HG03520 (cell line): Measurements from ENCODE around the gene PWWP2B.

Source experiments
- ATAC-seq: cut with Tn5 transposase; IDR thresholded peaks from one replicate; pipeline ENCODE4 v1.9.1; 2021; ENCODE audit warnings: mild to moderate bottlenecking, moderate library complexity; ENCODE audit not compliant: unreplicated experiment

Gene PWWP2B

DNA sequence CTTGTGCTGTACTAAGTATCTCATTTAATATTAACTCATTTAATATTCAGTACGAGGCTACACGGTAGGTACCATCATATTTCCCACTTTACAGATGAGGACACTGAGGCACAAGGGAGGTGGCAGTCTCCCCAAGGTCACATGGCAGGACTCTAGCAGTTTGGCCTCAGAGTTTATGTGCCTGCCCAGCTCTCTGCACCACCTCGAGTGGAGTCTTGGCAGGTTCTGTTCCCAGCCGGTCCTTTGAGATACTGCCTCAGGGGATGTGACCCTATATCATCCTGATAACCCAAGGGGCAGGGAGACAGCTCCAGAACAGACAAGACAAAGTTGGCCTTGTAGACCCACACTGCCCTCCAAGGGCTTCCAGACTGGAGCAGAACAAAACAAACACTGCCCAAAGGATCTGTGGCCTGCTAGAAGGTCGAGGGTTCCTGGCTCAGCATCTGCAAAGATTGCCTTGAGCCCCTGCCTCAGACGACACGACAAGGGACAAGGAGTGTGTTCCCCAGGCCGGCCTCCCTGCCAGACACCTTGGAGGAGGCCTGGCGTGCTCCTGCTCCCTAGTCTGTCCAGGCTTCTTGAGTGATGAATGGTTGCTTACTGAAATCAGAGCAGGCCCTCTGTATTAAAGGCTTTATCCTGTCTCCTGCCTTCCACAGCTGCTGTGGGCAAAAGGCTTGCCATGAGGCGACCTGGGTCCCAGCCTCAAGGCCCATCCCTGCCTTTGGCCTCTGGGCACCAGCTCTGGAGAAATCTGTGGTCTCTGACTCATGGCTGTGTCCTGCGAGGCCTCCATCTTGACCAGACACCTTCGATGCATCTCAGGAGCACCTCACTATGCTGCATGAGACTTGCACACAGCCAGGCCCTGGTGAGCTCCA lies 3.9 kb upstream of the PWWP2B start:
- no peak for ATAC-seq

DNA sequence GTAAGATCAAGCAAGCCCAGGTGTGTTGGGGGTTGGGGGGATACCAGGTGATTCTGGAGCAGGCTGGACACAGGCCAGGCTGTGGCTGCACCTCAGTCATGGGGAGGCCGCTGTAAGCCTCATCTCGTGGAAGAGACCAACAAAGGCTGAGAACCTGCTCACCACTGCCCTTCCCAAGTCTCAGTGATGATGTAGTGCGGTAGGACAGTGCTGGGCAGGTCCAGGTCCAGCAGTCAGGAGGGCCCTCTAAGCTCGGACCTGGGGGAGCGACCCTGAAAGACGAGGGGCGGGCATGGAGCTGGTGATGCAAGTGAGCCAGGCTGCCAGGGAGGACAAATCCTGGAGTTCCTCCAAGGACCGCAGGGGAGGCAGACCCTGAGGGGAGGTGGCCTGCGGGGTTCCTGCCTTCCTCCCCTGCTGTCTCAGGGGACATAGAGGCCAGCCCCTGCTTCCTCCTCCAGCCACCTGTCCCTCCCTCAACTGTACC lies 3.3 kb upstream of the PWWP2B start:
- no peak for ATAC-seq

DNA sequence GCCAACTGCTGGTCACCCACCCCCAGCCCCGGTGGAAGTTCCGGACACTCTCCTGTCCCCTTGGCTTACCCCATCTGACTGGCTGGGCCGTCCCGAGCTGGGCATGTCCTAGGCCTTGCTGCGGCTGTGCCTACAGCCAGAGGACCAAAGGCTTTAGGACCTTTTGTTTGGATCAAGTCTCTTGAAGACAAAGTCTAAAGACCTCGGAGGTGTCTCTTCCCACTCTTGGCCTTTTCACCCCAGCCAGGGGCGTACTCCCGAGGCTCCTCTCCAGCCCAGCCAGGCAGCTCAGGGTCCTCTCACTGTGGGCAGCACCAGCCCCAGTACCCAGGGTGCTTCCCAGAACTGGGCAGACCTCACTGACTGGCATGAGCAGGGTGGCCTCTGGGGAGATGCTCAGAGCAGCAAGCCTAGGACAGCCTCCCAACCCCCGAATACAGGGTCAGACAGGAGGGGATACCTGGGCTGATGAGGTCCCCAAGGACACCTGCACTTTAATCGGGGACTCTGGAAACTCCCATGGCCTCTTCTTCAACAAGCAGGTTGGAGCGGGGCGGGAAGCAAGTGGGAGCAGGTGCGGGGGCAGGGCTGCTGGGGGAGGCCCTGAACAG lies 2.7 kb upstream of the PWWP2B start:
- ATAC-seq = no peak

DNA sequence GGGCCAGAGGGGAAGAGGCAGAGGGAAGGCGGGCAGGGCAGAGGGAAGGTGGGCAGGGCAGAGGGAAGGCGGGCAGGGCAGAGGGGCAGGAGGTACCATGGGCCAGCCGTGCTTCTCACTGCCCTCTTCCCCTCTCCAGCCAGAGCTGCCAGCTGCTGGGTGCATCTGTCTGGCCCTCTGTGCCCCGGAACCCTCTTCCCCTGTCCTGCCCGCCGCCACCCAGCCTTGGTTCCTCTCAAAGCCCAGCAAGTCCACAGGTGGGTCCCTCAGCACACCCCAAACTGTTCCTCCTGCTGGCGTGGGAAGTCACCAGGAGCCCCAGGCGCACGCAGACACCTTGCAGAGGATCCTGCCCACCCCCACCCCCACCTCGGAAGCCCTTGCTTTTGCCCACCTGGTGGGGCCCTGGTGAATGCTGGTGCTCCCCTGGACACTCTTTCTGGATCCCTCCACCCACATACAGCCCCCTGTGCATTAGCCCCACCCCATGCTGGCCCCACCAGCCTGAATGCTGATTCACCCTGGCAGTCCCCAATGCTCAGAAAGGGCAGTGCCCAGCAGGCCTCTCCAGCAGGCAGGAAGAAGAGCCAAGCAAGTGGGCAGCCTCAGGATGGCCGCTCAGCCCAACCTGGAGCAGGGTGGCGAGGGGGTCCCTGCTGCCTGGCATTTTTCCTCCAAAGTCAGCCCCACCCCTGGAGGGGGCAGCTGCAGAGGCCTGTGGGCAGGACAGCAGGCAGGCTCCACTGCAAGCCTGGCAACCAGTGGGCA lies 1.9 kb upstream of the PWWP2B start:
- ATAC-seq = no peak

DNA sequence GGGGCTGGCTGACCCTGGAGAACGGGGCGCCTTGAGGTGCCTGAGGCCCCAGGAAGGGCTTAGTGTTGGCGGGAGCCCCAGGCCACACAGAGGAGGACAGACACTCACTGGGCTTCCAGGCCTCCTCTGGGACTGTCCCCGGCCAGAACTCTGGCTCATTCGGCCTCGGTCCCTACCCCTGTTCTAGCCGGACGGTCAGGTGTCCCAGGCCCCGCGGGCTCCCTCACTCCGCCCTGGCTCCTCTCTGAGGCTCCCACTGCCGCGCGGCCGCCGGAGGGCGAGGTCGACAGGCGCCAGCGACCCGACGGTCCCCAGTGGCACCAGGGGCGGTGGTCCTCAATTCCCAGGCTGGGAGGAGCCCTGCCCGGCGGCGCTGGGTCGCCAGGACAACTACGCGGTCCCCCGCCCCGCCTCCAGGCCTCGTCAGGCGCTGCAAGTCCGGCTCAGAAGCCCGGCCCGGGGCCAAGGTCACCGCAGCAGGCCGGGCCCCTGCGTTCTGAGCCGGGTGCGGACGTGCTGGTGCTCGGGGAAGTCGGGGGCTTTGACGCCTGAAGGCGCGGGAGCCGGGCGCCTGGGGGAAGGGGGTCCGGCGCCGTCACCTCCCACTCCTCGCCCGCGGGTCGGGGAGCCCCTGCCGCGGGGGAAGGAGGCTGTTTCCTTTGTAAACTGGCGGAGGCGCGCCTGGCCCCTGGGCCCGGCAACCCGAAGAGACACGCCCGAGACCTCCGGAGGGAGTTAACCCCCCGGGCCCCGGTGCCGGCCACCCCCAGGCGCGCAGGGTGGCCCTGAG lies 1.1 kb upstream of the PWWP2B start:
- ATAC-seq = peak; percentile 8

DNA sequence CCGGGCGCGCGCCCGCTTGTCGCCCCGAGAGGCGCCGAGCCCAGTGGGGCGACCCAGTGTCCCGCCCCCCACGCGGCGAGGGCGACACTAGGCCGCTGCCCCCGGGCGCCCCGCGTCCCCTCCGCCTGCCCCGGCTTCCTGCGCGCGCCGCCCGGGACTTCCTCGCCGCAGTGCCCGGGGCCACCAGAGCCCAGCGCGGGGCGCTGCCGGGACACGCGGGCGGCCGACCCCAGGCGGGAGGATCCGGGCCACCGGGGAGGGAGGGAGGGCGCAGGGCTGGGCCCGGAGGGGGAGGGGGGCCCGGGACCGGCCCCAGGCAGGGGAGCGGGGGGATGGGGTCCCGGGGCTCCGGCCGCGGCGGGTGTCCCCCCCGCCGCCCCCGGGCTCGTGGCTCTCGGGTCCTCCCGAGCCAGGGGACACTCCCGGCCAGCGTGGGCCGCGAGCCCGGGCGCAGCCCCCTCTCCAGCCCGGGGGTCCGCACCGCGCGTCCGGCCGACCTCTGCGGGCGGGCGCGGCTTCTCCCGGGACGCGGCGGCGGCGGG lies 435 bp upstream of the PWWP2B start:
- peak; percentile 32 for ATAC-seq

DNA sequence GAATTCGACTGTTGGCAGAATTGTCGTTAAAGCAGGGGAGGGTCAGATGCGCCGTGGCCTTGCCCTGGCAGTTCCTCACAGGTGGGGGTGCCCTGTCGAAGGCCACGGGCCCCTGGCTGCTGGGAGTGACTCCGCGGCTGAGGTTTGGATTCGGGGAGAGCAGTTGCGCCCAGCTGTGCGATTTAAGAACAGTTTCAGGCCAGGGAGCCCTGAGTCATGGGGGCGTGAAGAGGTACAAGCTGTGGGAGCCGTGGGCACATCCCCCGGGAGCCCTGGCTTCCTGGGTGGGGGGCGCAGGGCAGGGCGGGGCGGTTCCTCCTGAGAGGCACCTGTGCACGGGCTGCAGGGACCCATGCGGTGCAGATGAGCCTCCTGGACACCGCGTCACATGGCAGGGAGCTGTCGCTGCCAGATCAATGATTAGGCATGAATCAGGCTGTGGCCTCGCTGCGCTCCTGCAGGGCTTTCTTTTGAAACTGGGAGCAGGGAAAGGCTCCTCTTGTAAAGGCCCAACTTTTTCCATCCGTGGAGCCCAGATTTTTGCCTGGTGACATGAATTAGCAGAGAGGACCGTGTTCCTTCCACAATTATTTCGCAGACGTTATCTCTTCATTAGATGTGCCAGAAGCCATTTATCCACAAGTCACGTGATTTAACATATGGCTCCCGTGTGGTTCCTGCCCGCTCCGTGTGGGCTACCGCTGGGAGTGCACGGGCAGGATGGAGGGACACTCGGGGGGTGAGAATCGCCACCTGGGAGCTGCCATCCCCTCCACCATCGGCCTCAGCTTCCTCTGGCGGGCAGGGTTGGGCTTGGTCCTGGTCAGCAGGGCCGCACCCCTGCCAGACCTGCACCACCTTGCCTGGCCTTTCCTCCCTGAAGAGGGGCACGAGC lies 918 bp downstream of the PWWP2B start:
- peak; percentile 22 for ATAC-seq

DNA sequence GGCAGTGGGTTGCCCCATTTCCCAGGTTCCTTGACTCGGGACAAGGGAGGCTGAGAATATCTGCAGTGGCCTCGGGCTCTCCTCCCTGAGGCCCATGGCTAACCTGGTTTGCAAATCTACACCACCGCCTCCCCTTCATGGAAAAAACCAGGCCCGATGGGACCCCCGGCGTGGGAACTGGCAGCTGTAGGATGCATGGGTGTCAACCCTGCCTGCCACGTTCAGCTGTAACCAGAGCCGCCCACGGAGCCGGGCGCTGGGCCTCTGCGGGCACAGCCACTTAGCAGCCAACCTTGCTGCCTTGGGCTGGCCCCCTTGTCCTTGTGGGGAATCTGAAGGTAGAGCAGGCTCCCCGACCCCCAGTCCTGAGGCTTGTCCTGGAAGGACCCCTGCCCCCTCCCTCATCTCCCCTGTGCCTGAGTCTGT lies 1.6 kb downstream of the PWWP2B start:
- no peak for ATAC-seq

DNA sequence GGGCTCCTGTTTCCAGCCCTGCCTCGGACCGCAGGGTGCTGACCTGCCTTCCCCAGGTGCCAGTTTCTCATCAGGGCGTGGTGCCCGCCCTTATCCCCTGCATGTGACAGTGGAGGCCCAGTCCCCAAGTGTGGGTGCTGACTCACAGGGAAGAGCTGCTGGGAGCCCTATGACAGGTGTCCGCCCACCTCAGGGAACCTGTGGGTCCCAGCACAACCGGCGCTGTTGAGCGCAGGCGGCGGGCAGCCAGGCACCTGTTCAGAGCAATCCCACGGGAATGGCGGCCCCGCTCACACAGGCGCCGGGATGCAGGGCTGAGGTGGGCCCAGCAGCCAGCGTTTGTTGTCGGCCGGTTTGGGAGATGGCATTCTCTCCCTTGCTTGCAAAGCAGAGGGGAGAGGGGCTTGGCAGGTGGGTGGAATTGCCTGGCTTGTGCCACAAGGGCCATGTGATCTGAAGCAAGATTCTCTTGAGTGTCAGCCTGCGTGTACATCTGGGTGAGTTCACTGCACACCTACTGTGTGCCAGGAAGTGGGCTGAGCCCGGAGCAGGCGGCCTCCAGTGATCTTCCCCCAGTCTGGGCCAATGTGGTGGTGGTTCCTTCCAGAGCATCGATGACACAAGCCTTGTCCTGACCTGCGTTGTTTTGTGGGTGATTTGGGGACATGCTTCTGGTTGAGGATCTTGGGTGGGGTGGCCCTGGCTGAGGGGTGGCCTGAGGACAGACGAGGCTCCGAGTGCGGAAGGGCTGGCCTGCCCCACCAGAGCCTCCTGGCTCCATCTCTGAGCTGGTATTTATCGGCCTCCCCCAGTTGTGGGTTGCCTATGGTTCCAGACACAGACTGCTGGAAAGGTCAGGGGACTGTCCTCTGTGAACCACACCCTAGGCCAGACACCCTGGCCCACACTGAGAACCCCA lies 2.4 kb downstream of the PWWP2B start:
- no peak for ATAC-seq

DNA sequence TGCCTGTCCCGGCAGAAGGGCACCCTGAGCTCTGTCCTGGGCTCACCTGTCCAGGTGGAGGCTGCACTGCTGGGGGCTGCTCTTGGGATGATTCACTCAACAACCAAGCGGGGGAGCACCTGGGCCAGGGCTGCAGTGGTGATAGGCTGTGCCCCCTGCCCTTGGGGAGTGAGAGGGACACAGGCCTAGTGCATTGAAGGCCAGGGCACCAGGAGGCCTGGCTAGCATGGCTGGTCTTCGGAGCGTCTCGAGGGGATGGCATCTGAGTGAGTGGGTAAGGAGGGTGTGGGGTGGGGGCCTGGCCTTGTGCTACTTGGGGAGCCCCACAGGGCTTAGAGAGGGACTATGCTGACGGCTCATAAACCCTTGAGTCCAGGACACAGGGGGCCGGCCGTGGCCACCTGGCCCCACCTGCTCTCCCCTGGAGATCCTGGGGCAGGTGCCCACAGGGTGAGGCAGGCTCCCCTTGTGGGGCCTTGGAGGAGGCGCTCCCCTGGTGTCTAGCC lies 3.1 kb downstream of the PWWP2B start:
- no peak for ATAC-seq

DNA sequence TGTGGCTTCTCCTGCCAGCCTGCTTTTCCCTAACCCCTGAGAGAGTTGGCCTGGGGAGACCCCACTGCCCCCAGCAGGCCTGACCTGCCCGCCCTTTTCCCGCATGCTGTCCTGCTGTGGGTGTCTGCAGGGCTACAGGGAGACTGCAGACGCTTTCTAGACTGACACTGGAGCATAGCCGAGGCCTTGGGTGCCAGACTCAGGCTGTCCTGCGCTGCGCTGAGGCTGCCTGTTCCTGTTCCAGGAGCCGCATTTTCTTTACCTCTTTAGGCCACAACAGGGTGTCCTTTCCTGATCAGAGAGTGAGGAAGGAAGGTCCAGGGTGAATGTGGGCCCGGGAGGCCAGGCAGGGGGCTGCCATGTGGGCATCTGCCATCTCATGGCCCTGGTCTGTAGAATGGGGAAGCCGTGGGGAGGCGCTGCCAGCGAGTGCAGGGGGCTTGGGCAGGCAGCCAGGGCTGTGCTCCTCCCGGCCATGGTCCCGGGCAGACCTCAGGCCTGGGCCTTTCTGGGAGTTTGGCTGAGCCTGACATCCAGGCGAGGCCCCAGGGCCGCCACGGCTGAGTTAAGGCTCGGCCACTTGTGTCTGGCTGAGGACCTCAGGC lies 3.6 kb downstream of the PWWP2B start:
- ATAC-seq = no peak

DNA sequence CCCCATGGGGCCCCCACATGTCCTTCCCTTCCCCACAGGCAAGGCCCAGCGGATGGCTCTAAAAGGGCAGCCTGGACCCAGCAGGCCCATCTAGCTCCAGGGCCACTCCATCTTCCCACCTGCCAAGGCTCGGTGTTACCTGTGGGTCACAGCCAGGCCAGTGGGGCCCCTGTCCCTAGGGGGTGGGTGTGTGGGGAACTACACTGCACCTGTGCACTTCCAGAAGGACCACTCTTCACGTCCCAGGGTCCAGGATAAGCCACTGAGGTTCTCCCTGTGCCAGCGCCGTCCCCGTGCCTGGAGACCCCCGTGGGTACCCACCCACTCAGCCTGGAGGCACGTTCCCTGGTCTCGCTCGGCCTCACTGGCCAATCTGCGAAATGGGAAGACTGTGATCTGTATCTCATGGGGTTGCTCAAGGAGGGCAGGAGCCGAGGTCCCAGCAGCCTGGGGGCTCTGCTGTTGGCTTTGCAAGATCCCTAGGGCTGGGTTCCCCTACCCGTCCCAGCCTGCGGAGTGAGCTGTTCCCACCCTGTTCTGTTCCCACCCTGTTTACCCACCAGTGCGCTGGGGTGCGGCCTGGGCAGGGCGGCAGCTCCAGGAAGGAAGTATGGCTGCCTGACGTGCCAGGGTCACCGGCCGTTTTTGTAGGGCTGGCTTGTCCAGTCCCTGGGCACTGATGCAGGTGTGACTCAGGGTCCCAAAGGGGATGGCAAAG lies 4.6 kb downstream of the PWWP2B start:
- no peak for ATAC-seq

DNA sequence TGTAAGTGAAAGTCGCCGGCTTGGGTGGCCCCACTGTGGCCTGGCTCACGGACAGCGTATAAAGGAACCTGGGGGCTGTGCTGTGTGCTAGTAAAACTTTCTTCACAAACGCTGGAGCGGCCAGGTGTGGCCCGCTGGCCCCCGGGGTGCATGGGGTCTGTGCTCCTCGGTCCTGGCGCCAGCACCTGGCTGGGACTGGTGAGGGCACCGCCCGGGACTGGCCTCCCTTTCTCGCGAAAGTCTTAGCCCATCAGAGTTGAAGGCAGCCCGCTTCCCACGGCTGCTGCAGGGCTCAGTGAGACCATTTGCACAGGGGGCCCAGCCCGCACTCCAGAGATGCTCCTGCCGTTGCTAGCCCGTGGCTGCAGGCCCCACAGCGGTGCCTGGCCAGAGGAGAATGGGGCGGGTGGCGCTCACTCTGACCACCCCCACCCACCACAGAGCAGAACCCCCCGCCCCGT lies 5.8 kb downstream of the PWWP2B start:
- ATAC-seq = no peak

DNA sequence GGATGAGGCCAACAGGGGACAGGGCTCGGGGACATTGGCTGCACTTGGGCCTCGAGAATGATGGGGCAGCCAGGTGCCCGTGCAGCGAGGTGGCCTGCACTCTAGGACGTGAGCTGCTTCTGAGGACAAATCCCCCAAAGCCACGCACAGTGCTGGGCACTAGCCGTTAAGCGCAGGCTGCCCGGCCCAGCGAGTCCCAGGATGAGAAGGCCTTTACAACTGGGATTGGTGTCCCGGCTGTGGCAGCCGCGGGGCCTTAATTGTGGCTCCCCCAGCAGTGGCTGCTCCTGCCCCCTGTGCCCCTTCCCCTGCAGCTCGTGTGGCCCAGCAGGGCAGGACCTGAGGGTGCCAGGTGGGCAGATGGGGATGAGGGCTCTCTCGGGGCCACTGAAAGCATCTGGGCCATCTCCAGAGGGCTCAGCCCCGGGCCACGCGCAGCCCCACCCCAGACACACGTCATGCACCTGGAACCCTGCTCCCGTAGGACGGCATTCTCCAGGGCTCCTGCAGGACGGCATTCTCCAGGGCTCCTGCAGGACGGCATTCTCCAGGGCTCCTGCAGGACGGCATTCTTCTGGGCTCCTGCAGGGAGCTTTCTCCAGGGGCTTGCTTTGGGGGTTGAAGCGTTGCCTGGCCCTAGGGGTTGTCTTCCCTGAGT lies 6.6 kb downstream of the PWWP2B start:
- ATAC-seq = no peak

DNA sequence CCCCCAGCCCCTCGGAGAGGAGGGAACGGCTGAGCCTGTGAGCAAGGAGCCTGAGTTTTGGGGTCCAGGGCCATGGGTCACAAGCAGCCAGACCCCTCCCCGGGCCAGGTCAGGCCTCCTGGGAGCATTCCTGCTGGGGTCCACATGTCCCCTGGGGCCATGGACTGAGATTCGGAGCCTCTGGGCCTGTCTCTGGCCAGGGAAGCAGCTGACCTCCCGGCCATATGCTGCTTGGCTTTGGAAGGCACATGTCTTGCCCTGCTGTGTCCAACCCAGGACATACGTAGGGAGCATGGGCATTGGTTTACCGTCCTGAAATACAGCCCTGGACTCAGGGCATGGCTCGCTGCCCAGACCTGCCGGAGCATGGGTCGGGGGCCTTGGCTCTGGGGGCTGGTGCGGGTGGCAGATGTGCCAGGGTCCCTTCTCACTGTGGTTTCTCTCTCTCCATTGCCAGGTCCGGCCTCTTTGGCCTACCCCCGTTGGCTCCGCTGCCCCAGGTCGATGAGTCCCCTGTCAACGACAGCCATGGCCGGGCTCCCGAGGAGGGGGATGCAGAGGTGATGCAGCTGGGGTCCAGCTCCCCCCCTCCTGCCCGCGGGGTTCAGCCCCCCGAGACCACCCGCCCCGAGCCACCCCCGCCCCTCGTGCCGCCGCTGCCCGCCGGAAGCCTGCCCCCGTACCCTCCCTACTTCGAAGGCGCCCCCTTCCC lies 7.3 kb downstream of the PWWP2B start:
- ATAC-seq = no peak

DNA sequence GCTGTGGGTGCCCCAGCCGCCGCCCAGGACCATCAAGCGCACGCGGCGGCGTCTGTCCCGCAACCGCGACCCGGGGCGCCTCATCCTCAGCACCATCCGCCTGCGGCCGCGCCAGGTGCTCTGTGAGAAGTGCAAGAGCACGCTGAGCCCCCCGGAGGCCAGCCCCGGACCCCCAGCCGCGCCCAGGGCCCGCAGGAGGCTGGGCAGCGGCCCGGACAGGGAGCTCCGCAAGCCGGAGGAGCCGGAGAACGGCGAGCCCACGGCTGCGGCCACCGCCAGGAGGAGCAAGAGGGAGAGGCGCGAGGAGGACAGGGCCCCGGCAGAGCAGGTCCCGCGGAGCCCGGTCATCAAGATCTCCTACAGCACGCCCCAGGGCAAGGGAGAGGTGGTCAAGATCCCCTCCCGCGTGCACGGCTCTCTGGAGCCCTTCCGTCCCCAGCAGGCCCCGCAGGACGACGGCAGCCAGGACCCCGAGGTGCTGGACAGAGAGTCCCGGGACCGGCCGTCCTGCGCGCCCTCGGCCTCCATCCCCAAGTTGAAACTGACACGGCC lies 8.0 kb downstream of the PWWP2B start:
- ATAC-seq = no peak
